Effector memory CD8-positive, alpha-beta T cell (primary cell): Measurements from ENCODE around the gene CHL1.

ENCODE experiments used
- ATAC-seq: fragments of 150-1000 bp; cut with Tn5 transposase; replicated peaks from 2 replicates; pipeline ENCODE4 v1.10.0; 2021; ENCODE audit warnings: mild to moderate bottlenecking, moderate library complexity
- DNase-seq, 3 experiments: peaks; one replicate each; pipeline ENCODE4 v3.0.0; 2021
- H3K27ac Mint-ChIP-seq, 2 donors: one replicate each; pipeline ENCODE4 v1.8.0; 2022; ENCODE audit warnings: mild to moderate bottlenecking in 2 of 2, mixed read lengths in 2 of 2, moderate library complexity in 2 of 2
- H3K27me3 Mint-ChIP-seq, 2 donors: one replicate each; pipeline ENCODE4 v1.8.0; 2022; ENCODE audit warnings: mixed read lengths in 2 of 2
- H3K36me3 Mint-ChIP-seq: one replicate; pipeline ENCODE4 v1.8.0; 2022; ENCODE audit warnings: mild to moderate bottlenecking, moderate library complexity, mixed read lengths; ENCODE audit not compliant: insufficient read depth
- H3K4me1 Mint-ChIP-seq, 2 donors: one replicate each; pipeline ENCODE4 v1.8.0; 2022; ENCODE audit warnings: low read depth in 2 of 2, mixed read lengths in 2 of 2
- H3K4me3 Mint-ChIP-seq, 2 donors: one replicate each; pipeline ENCODE4 v1.8.0; 2022; ENCODE audit warnings: mild to moderate bottlenecking in 2 of 2, mixed read lengths in 2 of 2, moderate library complexity in 2 of 2
- H3K9me3 Mint-ChIP-seq, 2 donors: one replicate each; pipeline ENCODE4 v1.8.0; 2022; ENCODE audit warnings: mixed read lengths in 2 of 2

The CHL1 gene

DNA sequence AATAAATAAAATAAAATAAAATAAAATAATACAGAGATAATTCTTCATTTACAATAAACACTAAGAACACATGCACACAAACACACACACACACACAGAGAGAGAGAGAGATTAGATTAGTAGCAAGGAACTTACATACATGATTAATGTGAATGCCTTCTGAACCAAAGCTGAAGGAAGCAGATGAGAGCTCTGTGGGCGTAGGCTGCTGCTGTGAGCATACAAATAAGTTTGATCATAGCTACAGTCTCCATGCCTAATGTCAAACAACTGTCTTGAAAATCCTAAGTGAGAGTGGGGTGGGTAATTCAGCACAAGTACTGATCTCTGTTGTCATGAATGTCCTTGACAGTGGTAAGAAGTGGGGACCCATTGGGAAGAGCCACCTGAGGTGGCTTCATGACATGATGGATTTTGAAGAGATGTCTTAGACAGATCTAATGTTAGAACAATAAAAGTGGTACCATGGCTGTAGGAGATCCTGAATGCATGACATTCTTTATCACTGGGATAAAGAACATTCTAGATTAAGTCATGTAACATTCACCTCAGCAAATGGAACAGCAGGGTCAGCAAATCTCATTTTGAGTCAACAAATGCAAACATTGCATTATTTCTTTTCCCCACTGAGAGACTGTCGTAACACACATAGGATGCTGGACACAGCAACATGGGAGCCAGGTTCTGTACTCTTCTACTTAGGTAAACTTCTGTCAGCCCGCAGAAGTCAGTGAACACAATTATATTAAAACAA, 46.2 kb downstream of the CHL1 start:
- no peak for ATAC-seq
- H3K27me3 Mint-ChIP-seq = no peaks in the 10 kb centered on the region
- no peak for DNase-seq
- H3K4me3 Mint-ChIP-seq = no peak overlapping the region
- H3K27ac Mint-ChIP-seq = no peak overlapping the region
- H3K36me3 Mint-ChIP-seq = no peaks in the 10 kb centered on the region
- no peaks in the 10 kb centered on the region for H3K4me1 Mint-ChIP-seq
- peaks cover 8 to 11% of the 10 kb centered on the region in 2 donors for H3K9me3 Mint-ChIP-seq

DNA sequence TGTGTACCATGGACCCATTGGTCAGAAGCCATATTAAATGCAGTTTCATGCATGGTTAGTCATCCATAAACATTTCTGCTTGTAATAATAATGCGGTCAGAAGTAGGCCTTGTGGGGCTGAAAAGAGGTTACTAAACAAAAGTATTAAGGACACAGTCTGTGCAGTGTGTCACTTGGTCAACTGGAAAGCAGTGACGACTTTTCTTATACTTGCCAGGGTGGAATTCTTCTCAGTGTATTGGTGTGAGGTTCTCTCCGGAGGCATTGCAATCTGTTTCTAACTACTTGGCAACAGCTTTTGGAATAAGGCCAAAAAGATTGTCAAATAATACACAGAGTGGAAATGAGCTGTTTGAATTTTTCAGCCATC, 46.8 kb downstream of the CHL1 start:
- no peak overlapping the region for H3K4me3 Mint-ChIP-seq
- H3K27ac Mint-ChIP-seq = no peak overlapping the region
- peaks cover 8 to 11% of the 10 kb centered on the region in 2 donors for H3K9me3 Mint-ChIP-seq
- DNase-seq (no peak), ATAC-seq (no peak)
- H3K4me1 Mint-ChIP-seq = no peaks in the 10 kb centered on the region
- H3K27me3 Mint-ChIP-seq = no peaks in the 10 kb centered on the region
- no peaks in the 10 kb centered on the region for H3K36me3 Mint-ChIP-seq

DNA sequence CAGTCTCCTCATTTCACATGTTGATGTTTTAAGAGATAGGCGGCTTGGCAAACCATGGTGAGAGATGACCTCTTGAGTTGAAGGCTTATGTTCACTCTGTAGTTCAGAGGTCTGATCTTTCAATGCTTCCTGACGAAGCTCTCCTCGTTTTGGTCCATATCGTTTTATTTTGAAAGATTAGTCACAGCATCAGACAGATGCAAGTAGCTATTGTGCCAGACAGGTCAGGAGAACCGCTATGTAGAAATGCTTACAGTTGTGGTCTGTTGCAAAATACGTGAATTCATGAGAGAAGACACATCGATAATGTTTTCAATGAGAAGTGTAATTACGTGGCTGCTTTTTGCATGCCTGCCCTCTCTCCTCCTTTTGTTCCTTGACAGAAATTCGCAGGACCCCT, 47.5 kb downstream of the CHL1 start:
- ATAC-seq = no peak
- Mint-ChIP-seq H3K27ac (no peak overlapping the region), H3K36me3 (no peaks in the 10 kb centered on the region), H3K27me3 (no peaks in the 10 kb centered on the region), H3K4me1 (no peaks in the 10 kb centered on the region), H3K9me3 (peaks cover 8 to 11% of the 10 kb centered on the region in 2 donors), H3K4me3 (no peak overlapping the region)
- no peak for DNase-seq

DNA sequence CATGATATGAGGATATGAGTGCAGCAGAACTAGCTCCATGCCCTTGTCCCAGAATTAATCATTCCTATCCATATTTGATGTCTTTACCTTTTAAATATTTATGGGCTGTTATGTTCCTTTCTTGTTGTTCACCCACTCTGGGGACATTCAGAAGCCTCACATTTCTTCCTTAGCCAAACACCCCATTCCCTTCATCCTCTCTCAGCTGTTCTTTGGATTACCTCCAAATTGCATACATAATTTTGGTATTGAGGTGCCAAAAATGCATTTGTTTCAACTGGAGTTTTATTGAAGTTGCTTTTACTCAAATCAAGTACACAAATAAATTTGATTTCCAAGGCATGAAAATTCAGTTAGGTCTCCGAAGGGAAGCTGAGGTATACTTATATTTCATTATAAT, 51.4 kb downstream of the CHL1 start:
- no peak overlapping the region for H3K27ac Mint-ChIP-seq
- H3K36me3 Mint-ChIP-seq = no peaks in the 10 kb centered on the region
- no peaks in the 10 kb centered on the region for H3K4me1 Mint-ChIP-seq
- H3K27me3 Mint-ChIP-seq = no peaks in the 10 kb centered on the region
- DNase-seq (no peak), ATAC-seq (no peak)
- H3K9me3 Mint-ChIP-seq = peaks cover 0 to 8% of the 10 kb centered on the region in 2 donors
- H3K4me3 Mint-ChIP-seq = no peak overlapping the region

DNA sequence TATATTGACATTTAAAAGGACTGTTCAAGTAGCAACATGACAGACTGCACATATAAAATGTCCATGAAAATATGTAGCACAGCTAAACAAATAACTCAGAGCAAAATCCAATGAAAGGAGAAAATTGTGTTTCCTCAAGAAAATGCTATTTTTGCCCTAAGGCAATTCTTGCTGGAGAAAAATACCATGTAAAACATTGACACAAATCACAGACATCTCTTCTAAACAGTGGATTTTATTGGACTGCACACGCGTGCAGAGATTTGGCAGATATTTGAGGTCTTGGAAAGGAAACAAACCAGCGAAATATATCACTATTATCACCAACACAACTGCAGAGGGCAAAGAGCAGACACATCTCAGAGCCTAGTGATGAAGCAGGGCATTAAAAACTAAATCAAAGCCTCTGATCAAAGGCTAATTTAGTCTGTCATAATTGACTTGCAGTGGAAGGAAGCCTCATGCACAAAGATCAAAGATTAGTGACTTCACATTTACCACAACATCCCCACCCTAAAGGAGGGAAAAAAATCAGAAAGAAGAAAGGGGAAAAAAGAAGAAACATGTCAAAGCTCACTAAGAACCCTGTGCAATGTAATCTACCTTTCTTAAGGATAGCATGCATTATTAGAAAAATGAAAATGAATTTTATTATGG, 52.4 kb downstream of the CHL1 start:
- H3K27me3 Mint-ChIP-seq = no peaks in the 10 kb centered on the region
- no peak overlapping the region for H3K4me3 Mint-ChIP-seq
- ATAC-seq = no peak
- H3K27ac Mint-ChIP-seq = no peak overlapping the region
- DNase-seq = no peak
- H3K4me1 Mint-ChIP-seq = no peaks in the 10 kb centered on the region
- H3K36me3 Mint-ChIP-seq = no peaks in the 10 kb centered on the region
- peaks cover 0 to 6% of the 10 kb centered on the region in 2 donors for H3K9me3 Mint-ChIP-seq

DNA sequence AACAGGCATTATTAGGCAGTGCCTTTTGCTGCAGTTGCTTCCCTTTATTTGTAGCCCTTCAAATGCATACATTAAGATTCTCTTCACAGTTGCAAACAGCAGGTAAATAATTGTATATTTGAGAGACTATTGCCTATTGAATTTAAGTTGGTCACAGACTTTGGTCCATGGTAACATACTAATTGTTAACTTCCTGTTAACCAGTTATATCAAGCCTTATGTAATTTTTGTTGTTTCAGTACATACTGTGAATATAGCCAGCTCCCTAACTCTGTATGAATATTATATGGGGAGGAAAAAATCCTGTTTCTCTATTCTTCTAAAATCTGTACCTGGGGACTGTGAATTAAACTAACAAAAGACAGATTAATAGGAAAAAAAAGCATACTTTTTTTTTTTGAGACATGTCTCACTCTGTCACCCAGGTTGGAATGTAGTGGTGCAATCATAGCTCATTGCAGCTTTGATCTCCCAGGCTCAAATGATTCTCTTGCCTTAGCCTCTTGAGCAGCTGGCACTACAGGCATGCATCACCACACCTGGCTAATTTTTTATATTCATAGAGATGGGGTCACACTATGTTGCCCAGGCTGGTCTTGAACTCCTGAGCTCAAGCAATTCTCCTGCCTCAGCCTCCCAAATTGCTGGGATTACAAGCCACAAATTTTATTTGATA, 53.2 kb downstream of the CHL1 start:
- H3K4me1 Mint-ChIP-seq = no peaks in the 10 kb centered on the region
- DNase-seq = no peak
- no peaks in the 10 kb centered on the region for H3K36me3 Mint-ChIP-seq
- peaks cover 0 to 5% of the 10 kb centered on the region in 2 donors for H3K9me3 Mint-ChIP-seq
- H3K27me3 Mint-ChIP-seq = no peaks in the 10 kb centered on the region
- no peak overlapping the region for H3K4me3 Mint-ChIP-seq
- H3K27ac Mint-ChIP-seq = no peak overlapping the region
- no peak for ATAC-seq

DNA sequence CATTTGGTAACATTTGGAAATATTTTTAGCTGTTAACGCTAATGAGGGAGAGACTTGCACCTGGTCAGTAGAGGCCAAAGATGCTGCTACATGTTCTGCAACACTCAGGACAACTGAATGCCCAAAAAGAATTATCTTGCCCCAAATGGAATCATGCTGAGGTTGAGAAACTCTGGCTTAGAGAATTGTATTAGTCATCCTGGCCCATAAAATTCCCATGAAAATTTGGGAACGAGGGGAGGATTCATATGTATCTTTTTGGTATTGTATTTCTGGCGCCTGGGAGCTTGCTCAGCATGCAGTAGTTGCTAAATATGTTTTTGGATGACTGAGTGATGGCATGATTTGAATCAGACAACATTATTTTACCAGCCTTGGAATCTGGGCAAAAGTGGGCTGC, 59.9 kb downstream of the CHL1 start:
- ATAC-seq = no peak
- Mint-ChIP-seq H3K27me3 (no peaks in the 10 kb centered on the region), H3K27ac (no peak overlapping the region), H3K4me3 (no peak overlapping the region), H3K36me3 (no peaks in the 10 kb centered on the region), H3K9me3 (peaks cover 0 to 2% of the 10 kb centered on the region in 2 donors), H3K4me1 (no peaks in the 10 kb centered on the region)
- no peak for DNase-seq

DNA sequence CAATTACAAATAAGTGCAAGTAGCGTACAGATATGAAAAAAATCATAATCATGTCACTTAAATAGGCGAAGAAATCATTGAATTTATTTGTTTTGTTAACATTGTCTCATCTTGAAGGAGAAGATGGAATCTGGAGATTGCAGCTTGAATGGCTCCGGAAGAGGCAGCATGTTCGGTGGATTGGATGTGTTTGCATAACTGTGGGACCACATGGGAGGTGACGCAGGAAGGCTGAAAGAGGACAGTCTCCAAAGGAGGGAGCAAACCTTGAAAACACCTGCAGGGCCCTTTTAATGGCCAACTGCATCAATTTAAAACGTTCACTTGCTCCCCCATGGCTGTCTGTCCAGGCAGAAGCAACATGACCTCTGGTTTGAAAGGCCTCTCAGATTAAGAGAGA, 61.3 kb downstream of the CHL1 start:
- H3K4me3 Mint-ChIP-seq = no peak overlapping the region
- H3K36me3 Mint-ChIP-seq = no peaks in the 10 kb centered on the region
- H3K4me1 Mint-ChIP-seq = no peaks in the 10 kb centered on the region
- DNase-seq (no peak), ATAC-seq (no peak)
- peaks cover 0 to 2% of the 10 kb centered on the region in 2 donors for H3K9me3 Mint-ChIP-seq
- H3K27me3 Mint-ChIP-seq = no peaks in the 10 kb centered on the region
- H3K27ac Mint-ChIP-seq = no peak overlapping the region

DNA sequence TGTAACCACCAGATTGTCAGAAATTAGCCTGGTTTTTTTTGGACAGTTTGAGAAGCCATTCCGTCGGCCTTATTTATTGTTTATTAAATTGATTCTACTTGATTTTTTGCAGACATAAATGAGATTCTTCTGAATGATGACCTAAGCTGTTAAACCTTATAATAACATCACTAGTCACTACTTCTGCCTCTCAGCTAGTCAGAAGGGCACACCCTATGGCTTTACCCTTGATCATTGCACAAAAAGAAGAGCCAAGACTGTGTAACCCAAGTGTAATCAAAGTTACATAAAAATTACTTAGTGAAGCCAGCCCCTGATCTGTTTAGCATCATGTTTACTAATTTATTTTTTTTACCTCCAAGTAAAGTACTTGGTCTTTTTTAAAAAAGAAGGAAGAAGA, 64.3 kb downstream of the CHL1 start:
- Mint-ChIP-seq H3K9me3 (peaks cover 0 to 3% of the 10 kb centered on the region in 2 donors), H3K27me3 (no peaks in the 10 kb centered on the region), H3K4me3 (no peak overlapping the region), H3K4me1 (no peaks in the 10 kb centered on the region), H3K27ac (no peak overlapping the region), H3K36me3 (no peaks in the 10 kb centered on the region)
- ATAC-seq (no peak), DNase-seq (no peak)

DNA sequence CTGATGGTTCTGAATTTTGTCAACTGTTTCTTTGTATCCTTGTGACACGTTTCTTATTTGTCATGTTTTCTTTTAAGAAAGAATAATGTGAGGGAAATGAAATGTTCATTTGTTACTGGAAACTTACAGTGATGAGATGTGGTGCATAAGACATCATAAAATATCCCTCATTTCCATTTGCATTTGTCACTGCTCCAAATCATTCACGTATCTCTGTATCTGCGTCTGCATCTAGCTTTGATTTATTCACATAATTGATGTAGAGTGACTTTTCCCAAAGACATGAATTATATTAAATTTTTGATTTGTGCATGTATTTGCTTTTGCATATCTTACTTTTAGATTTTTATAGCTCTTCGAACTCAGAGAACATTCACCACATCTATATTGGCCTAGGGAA, 66.8 kb downstream of the CHL1 start:
- DNase-seq = no peak
- no peak for ATAC-seq
- Mint-ChIP-seq H3K27ac (no peak overlapping the region), H3K9me3 (peaks cover 0 to 5% of the 10 kb centered on the region in 2 donors), H3K4me1 (no peaks in the 10 kb centered on the region), H3K36me3 (no peaks in the 10 kb centered on the region), H3K27me3 (no peaks in the 10 kb centered on the region), H3K4me3 (no peak overlapping the region)

DNA sequence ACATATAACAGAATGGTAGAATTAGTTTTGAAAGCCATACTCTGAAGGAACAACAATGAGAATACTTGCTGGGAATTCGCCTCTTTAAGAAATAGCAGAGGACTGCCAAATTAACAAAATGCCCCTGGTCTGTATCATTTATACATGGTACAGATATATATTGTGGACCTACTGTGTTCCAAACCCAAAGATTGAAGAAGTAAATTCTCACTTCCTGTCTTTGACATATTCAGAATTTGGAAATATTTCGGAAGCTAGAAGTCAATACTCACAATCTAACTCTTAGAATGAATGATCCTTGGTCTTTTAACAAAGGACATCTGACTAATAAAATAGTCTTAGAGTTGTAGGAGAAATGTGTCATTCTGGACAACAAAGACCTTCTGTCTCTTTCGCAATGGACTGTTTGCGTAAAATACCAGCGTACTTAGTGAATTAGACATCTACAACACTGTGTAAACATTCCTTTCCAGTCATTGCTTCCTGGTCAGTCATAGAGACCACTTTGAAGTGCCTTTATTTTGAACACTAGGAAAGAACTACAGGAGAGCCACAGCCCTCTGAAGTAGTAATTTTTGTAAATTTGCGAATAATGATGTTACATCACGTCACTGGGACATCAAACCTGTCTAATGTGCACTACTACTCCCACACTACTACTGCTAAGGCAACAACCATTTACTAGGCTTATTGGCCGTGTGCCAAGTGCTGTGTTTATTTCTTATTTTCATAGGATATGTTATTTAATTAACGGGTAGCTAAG, 68.0 kb downstream of the CHL1 start:
- ATAC-seq = no peak
- no peaks in the 10 kb centered on the region for H3K36me3 Mint-ChIP-seq

DNA sequence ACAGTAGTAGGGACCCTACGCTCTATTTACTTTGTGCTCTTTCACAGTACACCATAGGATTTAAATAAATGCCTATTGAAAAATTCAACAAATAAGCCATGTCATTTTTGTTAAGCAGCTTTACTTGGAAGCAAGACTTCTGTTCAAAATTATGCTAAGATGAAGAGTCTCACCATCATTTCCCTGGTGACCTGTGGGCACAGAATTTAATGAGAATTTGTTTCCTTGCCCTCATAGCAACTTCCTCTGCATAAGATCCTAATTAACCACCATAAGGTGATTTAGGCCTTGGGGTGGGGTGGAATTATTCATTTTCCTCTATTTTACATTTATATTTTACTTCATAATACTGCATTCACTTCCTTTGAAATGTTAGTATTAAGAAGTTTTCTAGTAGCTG, 70.5 kb downstream of the CHL1 start:
- no peak for ATAC-seq
- H3K36me3 Mint-ChIP-seq = no peaks in the 10 kb centered on the region
- no peak overlapping the region for H3K27ac Mint-ChIP-seq
- no peak overlapping the region for H3K4me3 Mint-ChIP-seq
- no peaks in the 10 kb centered on the region for H3K4me1 Mint-ChIP-seq
- H3K27me3 Mint-ChIP-seq = no peaks in the 10 kb centered on the region
- H3K9me3 Mint-ChIP-seq = peaks cover 10 to 11% of the 10 kb centered on the region in 2 donors
- DNase-seq = no peak

More for the DNA sequence above, 68.0 kb downstream of the CHL1 start:
- Mint-ChIP-seq H3K9me3 (peaks cover 7 to 8% of the 10 kb centered on the region in 2 donors), H3K27ac (no peak overlapping the region), H3K4me3 (no peak overlapping the region), H3K27me3 (no peaks in the 10 kb centered on the region), H3K4me1 (no peaks in the 10 kb centered on the region)
- DNase-seq = no peak

DNA sequence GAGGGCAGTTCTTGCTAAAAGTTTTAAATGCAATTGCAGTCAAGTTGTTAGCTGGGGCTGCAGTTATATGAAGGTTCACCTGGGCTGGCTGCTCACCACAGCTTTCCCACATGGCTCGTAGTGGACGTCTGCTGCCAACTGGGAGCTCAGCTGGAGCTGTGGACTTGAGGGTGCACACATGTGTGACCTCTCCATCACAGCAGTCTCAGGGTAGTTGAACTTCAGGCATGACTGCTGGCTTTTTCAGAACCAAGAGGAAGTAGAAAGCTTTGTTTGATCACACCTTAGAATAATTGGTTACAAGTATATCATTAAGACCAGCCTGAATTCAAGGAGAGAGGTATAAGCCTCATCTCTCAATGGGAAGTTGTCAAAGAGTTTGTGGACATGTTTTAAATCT, 74.1 kb downstream of the CHL1 start:
- Mint-ChIP-seq H3K36me3 (no peaks in the 10 kb centered on the region), H3K27me3 (no peaks in the 10 kb centered on the region), H3K27ac (no peak overlapping the region), H3K9me3 (peaks cover 12 to 26% of the 10 kb centered on the region in 2 donors), H3K4me3 (no peak overlapping the region), H3K4me1 (no peaks in the 10 kb centered on the region)
- no peak for ATAC-seq
- DNase-seq = no peak
